ENCODE data around the gene NECAB2.

Gene NECAB2

DNA sequence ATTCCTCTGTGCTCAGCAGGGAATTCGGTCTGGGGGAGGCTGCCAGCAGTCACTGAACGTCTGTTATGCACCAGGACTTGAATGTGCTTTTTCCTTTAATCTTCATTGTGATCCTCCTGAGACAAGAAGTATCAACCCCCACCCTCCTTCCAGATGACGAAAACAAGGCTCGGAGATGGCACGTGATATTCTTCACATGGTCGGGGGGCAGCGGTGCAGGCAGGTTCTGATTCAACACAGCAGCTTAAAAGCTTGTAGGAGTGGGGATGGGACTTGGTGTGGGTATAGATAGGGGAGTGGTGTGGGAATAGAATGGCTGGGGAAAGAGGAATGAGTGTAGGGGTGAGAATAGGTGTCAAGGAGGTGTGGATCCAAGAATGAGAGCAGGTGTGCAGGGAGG, 6.4 kb downstream of the NECAB2 start:
- TF ChIP-seq CTCF (IDR thresholded peaks at IDR 0.05; ENCODE audit: borderline replicate concordance, control extremely low read depth, extremely low read depth, insufficient read depth, missing control alignments): no peak
- DNase-seq (ENCODE audit: low spot score): no peak
- in situ Hi-C loops (cut with MboI; ENCODE audit: low sequenced_read_pairs, unreplicated experiment): loop anchor here (10.0 to 25.0 kb wide), 3 partner anchors 88 to 513 kb away; partner anchors contain the start of gene TAF1C

- no peak for DNase-seq (ENCODE audit: low spot score)
- in situ Hi-C loops (cut with MboI; ENCODE audit: low sequenced_read_pairs, unreplicated experiment): loop anchor here (10.0 kb wide), 1 partner anchor 209 kb away; the partner anchor contains the start of gene TAF1C
- no peak for TF ChIP-seq CTCF (IDR thresholded peaks at IDR 0.05; ENCODE audit: borderline replicate concordance, control extremely low read depth, extremely low read depth, insufficient read depth, missing control alignments)
Observed at GRCh38 chr16:83975590-83976260, 7.7 kb downstream of the NECAB2 start.

DNA sequence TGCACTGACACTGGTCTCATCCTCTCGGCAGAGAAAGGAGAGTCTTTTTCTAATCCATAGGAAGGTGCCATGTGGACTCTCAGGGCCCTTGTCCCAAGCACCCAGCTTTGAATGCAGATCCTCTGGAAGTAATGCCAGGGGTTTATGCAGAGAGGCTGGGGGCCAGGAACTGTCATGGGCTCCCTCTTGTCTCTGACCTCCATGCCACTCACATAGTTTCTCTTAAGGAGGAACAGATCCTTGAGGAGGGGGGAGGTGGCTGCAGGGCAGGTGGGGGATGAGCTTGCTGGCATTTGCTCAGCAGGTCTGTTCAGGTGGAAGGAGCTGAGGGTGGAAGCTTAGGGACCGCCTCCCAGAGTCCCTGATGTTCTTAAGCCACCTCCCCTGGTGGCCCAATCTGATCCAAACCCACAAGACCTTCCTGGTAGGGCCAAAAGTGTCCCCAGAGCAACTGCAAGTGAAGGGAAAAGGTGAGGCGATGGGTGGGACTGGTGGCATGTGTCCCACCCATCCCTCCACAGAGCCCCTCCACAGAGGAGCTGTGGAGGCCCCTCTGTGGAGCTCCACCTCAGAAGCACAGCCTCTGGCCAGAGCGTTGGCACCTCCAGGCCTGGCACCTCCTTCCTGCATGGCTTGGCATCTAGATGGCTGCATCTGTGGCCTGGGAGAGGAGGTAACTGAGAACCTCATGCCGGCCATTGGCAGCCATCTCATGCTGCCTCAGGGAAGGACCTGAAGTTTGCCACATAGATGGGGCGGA, 9.2 kb downstream of the NECAB2 start:
- TF ChIP-seq CTCF (IDR thresholded peaks at IDR 0.05; ENCODE audit: borderline replicate concordance, control extremely low read depth, extremely low read depth, insufficient read depth, missing control alignments): no peak
- no peak for DNase-seq (ENCODE audit: low spot score)
- in situ Hi-C loops (cut with MboI; ENCODE audit: low sequenced_read_pairs, unreplicated experiment): loop anchor here (10.0 kb wide), 1 partner anchor 208 kb away; the partner anchor contains the start of gene TAF1C

- no peak for DNase-seq (ENCODE audit: low spot score)
- in situ Hi-C loops (cut with MboI; ENCODE audit: low sequenced_read_pairs, unreplicated experiment): loop anchor here (10.0 kb wide), 1 partner anchor 206 kb away; the partner anchor contains the start of gene TAF1C
- no peak for TF ChIP-seq CTCF (IDR thresholded peaks at IDR 0.05; ENCODE audit: borderline replicate concordance, control extremely low read depth, extremely low read depth, insufficient read depth, missing control alignments)
Observed at GRCh38 chr16:83978401-83978904, 10.4 kb downstream of the NECAB2 start.

GRCh38 chr16:83979441-83979840, 11.4 kb downstream of the NECAB2 start:
- in situ Hi-C loops (cut with MboI; ENCODE audit: low sequenced_read_pairs, unreplicated experiment): loop anchor here (10.0 kb wide), 1 partner anchor 205 kb away; the partner anchor contains the start of gene TAF1C
- DNase-seq (ENCODE audit: low spot score): no peak
- no peak for TF ChIP-seq CTCF (IDR thresholded peaks at IDR 0.05; ENCODE audit: borderline replicate concordance, control extremely low read depth, extremely low read depth, insufficient read depth, missing control alignments)

GRCh38 chr16:83980794-83981193, 12.8 kb downstream of the NECAB2 start:
- in situ Hi-C loops (cut with MboI; ENCODE audit: low sequenced_read_pairs, unreplicated experiment): no loop called here

More at GRCh38 chr16:83980794-83981193, 12.8 kb downstream of the NECAB2 start:
- TF ChIP-seq CTCF (IDR thresholded peaks at IDR 0.05; ENCODE audit: borderline replicate concordance, control extremely low read depth, extremely low read depth, insufficient read depth, missing control alignments): no peak
- DNase-seq (ENCODE audit: low spot score): no peak
